NOMO-1 treated with DMSO at 0.1 percent for 48 hours (cell line): ENCODE data around the gene RBM28.
A peak's percentile ranks its signal among the peaks of the same experiment; 100 is the strongest.

Source experiments
- DNase-seq: peaks from one replicate; lab custom pipeline; 2025; ENCODE audit not compliant: unreplicated experiment; lab: John Stamatoyannopoulos, UW

Gene RBM28

DNA sequence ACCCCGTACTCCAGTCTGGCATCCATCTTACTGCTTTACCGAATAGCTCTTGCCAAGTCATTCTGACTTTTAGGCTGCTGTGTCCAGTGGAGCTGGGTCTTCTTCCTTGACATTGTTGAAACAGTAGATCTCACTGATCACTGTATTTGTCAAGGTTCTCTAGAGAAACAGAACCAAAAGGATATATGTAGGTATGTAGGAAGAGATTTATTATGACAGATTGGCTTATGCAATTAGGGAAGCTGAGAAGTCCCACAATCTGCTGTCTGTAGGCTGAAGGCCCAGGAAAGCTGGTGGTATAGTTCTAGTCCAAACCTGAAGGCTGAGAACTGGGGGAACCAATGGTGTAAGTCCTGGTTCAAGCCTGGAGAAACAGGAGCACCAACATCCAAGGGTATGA lies 29.9 kb upstream of the RBM28 start:
- no peak for DNase-seq

DNA sequence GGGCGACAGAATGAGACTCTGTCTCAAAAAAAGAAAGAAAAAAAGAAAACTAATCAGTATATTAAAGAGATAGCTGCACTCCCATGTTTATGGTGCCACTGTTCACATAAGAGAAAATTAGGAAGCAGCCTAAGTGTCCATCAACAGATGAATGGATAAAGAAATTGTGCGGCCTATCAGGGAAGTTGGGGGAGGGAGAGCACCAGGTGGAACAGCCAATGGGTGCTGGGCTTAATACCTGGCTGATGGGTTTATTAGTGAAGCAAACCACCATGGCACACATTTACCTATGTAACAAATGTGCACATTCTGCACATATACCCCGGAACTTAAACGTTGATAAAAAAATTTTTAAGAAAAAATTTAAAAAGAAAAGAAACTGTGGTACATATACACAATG lies 26.8 kb upstream of the RBM28 start:
- DNase-seq = no peak

DNA sequence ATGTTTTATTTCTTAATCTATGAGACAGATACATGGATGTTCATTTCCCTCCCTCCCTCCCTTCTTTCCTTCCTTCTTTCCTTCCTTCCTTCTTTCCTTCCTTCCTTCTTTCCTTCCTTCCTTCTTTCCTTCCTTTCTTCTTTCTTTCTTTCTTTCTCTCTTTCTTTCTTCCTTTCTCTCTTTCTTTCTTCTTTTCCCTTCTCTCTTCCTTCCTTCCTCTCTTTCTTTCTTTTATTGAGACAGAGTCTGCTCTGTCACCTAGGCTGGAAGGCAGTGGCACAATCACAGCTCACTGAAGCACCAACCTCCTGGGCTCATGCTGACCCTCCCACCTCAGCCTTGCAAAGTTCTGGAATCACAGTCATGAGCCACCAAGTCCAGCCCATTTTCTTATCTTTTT lies 23.3 kb upstream of the RBM28 start:
- no peak for DNase-seq

DNA sequence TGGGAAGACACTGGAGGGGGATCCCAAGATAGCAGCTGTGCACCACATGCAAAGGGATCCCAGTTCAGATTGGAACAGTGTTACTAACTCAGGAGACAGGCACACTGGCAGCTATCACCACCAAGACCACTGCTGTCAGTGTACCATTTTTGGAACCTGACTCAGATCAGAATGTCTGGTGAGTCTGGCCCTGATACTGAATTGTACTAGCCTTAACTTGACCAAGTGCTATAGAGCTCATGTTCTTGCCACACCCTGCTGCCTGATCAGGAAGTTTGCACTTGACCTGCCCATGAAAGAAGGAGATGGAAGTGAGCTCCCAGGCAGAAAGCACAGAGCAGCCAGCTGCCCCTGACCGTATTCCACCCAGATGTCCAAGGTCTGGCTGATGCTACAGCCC lies 22.6 kb upstream of the RBM28 start:
- no peak for DNase-seq

DNA sequence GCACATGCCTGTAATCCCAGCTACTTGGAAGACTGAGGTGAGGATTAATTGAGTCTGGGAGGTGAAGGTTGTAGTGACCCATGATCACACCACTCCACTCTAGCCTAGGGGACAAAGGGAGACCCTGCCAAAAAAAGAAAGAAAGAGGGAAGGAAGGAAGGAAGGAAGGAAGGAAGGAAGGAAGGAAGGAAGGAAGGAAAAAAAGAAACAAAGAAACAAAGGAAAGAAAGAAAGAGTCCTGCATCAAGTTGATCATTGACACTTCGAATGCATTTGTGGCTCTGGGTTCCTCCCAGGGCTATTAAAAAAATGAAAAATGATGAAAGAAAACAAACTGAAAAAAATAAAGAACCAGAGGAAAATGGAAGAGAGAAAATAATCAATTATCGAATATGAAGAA lies 21.7 kb upstream of the RBM28 start:
- no peak for DNase-seq

DNA sequence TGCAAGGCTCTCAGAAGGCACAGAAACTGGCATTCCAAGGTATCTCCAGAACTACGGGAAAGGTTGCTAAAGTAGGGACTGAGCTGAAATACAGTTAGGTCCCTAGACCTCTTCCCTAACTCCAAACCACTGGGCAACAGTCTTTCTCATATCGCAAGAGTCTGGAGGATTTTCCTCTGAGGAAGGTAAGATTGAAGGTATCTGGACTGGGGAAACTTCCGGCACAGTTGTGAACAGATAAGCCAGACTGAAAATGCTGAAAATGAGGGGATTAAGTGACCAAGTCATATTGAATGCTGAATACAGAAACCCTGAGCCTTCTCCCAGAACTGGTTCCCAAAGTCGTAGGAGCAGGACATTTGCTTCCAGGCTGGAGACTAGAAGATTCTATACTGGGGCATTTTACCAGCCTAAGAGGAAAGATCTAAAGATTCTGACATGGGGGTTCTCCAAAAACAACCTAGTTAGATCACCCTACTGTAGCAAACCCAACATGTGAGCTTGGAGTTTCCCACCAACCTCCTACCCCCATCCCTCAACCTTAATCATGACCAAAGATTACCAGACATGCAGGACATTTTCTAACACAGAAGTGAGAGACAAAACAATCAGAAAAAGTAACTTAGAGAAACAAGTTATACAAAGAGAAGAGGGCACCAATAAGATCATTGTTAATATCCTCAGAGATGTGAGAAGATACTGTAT lies 20.6 kb upstream of the RBM28 start:
- no peak for DNase-seq

DNA sequence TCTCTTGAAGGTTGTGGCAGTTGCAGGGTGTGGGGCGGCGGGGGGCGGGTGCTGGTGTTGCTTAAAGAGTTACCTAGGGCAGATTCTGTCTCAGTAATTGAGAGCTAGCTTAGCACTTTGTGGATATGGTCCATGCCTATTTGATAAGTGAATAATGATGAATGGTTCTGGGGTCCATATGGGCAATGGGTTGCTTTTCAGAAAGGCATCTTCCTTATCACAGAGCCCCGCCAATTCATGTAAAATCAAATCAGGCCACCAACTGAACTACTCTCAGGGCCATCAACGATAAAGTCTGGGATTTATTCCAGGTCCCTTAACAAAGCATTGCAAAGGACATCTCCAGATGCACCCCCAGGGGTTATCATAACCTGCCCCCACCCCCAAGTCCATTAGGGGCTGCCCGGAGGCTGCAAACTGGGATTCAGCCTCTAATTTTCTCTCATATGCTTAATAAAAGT lies 19.6 kb upstream of the RBM28 start:
- DNase-seq = no peak

DNA sequence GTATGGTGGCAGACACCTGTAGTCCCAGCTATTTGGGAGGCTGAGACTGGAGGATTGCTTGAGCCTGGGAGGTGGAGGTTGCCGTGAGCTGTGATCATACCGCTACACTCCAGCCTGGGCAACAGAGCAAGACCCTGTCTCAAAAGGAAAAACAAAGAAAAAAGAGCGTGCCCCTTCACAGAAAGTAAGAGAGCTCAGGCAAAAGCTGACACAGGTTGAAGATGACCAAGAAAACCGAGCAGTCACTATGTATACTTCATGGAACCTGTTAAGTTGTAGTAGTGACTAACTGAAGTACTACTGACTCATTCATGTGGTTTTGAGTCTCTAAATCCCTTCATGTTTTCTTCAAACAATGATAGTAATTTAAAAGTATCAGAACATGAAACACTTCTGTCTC lies 19.0 kb upstream of the RBM28 start:
- DNase-seq = no peak

DNA sequence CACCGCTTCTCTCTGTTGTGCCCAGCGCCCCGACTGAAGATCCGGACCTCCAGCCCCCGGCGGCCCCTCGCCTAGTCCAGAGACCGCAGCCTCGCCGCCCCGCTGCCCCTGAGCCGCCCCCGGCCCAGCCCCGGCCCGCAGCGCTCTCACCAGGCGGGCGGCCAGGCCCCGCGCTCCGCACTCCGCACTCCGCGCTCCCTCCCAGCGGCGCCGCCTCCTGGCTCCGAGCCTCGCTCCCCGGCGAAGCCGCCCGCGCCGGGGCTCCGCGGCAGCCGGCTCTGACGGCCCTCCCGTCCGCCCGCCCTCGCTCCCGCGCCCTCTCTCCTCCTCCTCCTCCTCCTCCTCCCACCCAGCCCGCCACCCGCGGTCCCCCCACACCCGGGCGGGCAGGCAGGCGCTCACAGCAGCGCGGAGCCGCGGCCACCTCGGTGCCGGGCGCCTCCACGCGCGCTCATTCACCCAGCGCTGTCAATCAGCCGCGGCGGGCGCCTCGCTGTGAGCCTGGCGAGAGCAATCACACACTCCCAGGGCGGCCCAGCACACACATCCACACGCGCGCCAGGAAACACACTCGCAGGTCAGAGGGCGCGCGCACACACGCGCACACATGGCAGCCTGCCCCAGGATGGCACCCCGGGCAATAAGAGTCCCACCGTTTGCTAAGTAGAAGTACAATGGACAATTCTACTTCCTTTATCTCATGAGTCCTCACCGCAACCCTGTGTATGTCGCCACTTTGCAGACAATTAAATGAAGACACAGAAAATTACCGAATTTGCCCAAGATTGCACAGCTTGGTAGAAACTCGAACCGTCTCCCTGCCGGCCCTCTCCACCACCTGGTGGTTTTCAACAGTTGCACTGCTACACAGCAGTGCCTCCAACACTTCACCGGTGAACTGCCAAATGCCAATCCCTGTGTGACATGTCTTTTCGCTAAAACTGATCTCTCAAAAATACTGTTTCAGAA lies 18.0 kb upstream of the RBM28 start, which contains the start of gene PRRT4:
TSS of gene PRRT4 (minus strand) at position 280 of the 969 bp plus-strand sequence.
- DNase-seq = peak; percentile 66

DNA sequence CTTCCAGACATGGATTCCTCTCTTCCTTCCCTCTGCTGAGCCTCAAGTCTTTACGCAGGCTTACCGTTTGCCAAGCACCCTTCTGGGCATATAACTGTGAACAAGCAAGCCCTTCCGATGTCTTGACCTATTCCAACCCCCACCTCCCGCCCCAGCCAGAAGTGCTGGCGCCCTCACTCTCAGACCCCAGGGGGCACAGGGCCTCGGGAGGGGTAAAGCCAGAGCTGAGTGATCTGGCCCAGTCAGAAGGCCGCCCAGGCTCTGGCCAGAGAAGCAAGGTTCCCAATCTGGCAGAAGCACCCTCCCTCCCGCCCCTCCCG lies 16.6 kb upstream of the RBM28 start:
- DNase-seq = no peak

DNA sequence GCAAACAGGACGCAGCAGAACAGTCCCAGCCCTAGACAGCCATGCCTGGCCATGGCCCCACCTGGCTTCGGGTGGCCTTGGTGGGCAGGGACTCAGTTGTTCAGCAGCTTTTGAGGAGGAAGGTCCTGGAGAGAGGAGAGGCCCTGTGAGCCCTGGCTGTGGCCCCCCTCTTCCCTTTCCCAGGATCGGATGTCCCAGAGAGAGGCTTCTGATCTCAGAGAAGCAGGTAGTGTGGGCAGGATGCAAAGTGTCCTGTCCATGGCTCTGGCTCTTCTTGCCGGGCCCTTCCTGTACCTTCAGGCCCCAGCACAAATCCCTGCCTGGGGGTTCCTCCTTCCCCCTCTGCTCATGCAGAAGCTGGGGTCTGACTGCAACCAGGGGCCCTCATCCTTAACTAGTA lies 16.2 kb upstream of the RBM28 start:
- DNase-seq = no peak

DNA sequence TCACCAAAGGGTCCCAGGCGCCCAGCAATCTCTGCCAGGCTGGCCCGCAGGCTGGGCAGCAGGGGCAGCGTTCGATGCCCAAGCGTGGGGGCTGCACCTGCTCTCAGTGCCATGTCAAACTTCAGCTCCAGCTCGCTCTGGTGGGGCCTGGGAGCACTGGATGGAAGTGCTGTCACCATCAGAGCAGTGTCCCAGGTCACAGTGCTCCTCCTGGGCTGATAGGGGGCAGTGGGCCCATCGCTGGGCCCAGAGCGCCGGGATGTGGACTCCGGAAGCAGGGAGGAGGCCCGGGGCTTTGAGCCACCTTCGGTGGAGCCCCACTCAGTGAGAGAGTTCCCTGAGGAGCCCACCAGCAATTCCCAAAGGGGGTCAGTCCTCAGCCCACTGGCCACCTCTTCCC lies 15.6 kb upstream of the RBM28 start:
- DNase-seq = no peak

DNA sequence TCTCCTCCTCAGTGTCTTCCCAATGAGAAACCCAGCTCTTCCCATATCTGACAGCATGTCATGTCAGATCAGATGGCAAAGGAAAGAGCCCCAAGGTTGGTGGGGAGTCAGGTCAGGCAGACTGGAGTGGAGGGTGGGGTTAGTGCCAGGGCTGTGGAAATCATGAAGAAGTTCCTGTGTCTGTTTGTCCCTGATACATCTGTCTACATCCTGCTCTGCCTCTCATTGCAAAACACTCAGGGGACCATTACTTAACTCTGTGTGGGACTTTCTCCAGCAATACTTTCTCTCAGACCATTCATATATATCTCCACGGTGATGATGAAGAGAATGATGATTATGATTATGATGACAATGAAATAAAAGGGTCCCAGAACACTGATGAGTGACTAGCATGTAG lies 14.5 kb upstream of the RBM28 start:
- DNase-seq = peak; percentile 38

DNA sequence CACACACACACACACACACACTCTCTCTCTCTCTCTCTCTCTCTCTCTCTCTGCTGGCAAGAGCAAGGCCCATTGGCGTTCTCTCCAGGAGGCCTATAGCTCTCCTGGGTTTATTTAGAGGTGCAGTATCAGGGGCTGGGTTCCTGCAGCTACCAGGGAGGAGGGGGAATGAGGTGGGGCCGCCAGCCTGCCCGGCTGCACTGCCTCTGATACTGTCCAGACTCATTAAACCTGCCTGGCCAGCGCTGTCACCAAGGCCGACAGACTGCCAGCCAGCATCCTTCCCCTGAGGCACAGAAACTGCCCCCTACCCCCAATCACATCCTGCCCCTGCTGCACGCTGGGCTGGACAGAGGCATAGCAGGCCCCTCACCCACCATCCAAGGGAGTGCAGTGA lies 13.5 kb upstream of the RBM28 start:
- DNase-seq = no peak

DNA sequence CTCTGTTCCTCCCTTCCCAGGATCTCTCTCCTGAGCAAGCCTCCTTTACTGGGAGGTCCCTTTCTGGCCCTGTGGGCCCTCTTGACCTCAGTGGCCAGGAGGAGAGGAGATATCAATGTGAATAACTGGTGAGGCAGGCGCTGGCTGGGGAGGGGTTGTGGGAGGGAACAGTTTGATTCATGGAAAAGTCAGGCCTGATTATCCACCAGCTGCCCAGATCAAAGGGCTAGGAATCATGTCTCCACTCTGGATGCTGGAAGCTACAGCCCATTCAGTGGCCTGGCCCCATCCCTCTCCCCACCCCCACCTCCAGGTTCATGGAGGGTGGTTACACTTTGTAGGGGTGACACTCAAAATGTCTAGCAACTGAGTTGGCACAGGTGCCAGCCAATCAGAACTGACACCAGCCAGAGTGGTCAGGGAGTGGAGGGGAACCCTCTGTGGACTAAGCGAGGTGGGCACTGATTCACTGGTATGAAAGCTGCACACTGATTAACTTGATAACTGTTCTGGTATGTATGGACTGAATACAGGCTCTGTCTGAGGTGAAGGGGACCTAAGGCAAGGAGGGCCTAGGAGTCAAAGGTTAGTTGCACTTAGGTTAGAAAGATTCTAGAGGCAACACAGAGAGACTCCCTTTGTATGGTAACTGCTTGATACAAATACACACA lies 13.0 kb upstream of the RBM28 start:
- DNase-seq = no peak

DNA sequence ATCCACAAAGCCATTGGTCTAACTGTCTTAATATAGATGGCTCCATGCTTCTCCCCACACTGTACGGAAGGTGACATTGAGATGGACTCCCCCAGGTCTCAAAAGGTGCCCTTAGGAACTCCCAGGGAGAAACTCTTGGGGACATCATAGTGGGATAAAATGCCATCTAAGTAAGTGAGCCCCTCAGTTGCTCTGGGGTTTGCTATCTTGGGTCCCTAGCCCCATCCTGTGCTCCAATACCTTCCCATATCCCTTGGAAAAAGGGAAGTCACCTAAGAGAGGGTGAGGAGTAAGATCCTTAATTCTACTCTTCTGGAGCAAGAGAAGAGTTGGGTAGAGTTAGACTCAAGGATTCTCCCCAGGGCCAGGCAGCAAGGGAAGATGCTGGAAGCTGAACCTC lies 9.9 kb upstream of the RBM28 start:
- no peak for DNase-seq

DNA sequence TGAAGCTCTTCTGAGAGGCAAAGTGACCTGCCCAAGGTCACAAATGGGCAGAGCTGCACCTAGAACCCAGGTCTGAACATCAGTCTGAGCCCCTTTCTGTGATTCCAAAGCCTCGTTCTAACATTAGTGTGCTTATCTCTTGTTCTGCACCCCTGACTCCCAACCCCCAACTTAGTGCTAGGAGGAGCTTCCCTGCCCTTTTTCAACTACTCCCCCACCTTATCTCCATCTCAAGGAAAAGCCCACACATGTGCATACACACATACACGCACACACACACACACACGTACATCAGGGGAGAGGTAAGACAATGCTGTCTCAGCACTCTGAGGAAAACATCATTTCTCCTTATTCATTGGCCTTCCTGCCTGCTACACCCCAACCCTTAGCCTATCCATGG lies 9.5 kb upstream of the RBM28 start:
- no peak for DNase-seq

DNA sequence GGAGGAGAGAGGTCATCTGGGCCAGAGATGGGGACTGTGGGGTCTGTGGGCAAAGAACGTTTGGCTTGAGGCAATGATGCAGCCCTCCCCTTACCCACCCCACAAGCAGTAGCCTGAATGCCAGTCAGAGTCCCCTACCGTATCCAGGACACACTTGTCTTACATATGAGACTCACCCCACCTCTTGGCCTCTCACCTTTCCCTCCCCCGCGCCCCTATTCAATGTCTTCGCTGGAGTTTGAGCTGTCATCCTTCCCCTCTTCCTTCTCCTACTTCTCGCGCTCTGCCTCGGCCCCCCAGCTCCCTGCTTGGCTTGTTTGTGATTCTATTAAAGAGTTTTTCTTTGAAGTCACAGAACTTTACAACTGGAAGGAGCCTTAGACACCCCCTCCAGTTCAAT lies 8.9 kb upstream of the RBM28 start:
- DNase-seq = no peak

DNA sequence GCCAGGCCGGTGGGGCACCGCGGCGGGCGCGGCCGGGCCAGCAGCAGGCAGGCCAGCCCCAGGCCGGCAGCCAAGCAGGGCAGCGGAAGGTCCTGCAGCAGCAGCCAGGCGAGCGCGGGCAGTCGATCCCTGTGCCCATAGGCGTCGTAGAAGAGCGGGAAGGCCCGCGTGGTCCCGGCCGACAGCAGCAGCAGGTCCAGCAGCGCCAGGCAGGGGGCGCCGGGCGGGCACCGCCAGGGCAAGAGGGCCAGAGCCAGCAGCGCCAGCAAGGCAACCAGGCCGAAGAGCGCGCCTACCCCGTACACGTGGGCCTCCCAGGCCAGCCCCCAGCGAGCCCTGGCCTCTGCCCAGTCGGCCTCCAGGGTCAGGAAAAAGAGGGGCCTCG lies 8.4 kb upstream of the RBM28 start:
- no peak for DNase-seq

DNA sequence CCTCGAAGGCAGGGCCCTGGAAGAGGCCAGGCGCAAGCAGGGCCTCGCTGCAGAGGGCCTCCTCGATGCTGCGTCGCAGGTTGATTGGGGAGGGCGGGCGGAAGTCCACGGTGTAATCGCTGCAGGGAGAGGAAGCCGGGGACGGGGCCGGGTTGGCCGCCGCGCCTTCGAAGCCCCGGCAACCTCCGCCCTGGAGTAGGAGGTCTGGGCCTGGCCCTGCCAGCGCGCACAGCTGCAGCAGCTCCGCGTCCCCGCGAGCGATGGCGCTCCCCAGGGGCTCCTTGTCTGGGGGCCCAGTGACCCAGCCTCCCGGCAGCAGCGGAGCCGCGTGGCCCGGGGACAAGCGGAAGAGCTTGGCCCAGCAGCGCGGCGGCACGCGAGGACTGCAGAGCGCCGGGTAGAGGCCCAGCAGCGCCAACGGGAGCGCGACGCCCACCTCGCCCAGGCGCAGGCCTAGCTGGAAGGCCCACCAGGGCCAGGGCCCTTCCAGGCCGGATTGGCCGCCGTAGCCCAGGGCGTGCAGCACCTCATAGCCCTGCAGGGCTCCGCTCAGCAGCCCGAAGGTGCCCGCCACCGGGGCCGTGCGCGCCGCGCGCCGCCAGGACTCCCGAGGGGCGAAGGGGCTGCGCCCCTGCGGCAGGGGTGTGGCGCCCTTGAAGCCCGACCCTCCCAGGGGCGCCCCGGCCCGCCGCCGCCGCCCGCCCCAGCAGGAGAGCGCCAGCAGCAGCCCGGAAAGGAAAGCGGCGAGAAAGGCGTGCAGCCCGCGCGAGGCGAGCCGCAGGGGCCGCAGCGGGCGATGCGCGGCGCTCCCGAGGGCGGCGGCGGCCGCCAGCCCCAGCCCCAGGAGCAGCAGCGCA lies 7.8 kb upstream of the RBM28 start:
- DNase-seq = no peak

DNA sequence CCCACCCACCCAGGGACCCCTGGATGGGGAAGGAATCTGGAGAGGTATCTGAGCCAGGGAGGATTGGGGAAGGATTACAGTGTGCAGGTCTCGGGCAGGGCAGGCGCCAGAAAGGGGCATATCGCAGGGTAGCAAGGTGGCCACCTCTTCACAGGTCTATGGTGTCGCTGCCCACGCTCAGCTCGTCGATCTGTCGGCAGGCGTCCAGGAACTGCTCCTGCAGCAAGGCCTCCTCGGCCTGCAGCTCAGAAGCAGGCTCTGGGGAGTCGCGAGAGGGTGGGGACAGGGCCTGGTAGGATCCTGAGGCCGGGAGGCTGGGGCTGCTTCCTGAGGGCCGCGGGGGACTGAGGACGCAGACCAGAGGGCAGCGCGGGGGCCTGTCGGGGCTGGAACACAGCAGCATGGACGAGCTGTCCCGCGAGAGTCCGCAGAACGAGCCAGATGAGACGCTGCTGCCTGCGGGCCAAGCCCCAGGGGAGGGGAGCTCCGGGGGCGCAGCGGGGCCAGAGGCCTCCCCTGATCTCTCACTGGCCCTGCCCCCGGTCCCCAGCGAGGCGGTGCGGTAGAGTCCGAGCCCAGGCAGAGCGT lies 7.1 kb upstream of the RBM28 start:
- no peak for DNase-seq
